Activated CD4-positive, alpha-beta T cell treated with anti-CD3 and anti-CD28 coated beads for 48 hours (primary cell): Measurements from ENCODE around the gene DLGAP1.
A peak's percentile ranks its signal among the peaks of the same experiment; 100 is the strongest.
"Not testable (repeated sequence)": the region's sequence is repeated elsewhere in the genome, so short reads cannot be mapped to it uniquely, and the experiment has no call there.

Source experiments
- DNase-seq: peaks from one replicate; pipeline ENCODE4 v3.0.0-alpha.2; 2020

The DLGAP1 gene

DNA sequence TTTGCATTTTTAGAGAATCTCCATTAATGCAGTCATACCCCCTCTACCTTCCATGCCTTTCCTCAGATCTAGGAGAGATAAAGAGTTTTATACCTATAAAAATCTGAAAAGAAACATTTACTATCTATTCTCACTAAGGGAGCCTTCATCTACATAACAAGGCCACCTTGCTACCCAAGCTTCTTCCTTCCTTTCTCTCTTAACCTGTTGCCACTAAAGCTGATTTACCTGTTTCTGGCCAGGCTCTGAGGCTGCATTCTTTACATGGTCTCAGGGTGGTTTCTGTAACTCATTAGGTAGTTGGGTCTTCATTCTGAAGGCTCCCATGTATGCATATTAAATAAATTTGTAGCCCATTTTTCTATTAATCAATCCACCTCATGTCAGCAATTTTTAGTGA lies 391.6 kb downstream of the DLGAP1 start:
- no peak for DNase-seq

DNA sequence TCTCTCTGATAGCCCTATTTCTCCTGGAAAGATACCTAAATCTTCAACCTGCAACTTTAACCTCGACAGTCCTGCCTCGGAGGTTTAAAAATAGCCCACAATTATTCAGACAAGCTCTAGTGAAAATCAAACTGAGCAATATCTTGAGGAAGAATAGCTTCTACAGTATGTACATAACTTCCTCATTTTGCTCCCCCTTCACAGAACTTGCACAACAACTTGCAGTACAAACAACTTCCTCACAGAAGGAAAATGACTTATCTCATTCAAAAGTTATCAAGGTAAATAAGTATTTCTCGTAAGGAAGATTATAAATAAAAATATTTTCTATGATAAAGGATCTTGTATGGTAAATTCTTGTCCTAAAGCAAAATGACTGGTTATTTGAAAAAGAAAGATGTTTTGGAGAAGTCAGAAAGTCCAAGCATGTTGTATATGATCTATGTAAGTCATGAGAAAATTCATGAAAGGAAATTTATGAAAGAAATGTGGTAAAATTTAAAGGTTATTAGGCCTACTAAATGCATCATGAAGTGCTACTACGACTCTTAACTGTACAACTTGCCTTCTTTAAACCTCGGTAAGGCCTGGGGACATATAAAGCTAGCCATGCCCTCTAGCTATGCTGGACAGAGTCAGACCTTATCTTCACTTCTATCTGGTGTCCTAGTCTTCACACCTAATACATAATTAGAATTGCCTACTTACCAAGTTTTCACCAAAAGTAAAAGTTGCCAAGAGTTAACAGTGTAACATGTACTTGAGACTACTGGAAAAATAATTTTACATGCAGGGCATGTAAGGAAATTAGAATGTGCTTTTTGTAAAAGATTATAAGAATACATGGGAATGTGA lies 394.5 kb downstream of the DLGAP1 start:
- no peak for DNase-seq

DNA sequence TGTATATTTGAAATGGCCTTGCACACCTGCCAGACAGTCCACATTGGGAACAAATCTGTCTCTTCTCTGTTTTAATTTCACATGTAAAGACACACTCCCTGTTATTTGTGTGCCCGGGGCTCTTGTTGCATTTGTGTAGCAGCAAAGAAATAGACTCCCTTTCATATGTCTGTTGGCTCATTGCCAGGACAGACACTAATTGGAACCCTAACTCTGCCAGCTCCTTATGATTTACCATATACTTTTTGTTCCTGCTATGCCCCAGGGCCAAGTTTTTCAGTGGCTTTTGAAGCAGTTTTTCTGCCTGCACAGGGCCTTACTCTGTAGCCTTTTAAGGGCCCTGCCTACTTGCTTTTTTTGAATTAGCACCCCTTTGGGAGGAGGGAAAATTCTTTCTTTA lies 396.9 kb downstream of the DLGAP1 start:
- DNase-seq: no peak

DNA sequence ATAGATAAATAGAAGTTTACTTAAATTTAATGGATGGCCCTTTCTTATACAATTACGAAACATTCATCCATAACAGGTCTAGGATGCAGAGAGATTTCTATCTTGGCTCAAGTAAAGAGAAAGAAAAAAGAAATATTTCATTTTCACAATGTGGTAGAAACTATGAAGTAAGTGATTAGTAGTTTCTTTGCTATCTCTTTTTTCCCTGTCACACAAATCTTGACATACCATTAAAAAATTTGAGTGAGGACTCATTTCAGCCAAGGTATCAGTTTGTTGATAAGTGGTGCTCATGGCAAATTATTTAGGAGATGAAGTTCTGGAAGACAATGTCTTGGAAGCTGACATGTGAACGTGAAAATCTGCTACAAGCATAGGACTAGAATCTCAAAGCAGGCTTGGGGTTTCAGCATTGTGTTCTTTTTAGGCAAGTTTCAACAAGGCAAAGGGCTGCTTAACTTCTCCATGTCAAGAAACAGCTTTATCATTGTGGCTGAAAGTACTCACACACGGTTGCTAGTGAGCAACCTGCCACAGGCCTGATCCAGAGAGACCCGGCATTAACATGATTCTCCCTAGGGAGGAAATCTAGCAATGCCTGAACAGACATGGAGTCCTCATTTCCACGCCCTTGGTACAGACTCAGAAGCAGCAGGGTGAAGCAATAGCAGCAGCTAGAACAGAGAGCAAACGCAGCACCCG lies 414.6 kb downstream of the DLGAP1 start:
- DNase-seq: no peak

DNA sequence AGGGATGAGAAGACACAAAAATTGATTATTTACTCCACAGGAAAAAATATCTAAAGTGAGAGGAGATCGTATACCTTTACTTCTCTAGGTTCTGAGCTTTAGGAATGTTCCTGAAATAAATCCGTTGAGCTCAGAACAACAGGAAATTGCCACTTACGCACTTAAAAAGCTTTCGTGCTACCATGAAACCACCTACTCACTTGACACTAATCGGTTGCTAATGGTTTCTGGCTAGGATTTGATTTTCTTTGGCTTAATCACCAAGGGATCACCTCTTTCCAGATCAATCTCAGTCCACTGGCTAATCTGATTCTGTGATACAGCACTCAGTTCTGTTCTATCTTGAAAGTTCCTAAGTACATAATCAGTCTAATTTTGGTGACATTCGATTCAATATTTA lies 419.6 kb downstream of the DLGAP1 start:
- no peak for DNase-seq

DNA sequence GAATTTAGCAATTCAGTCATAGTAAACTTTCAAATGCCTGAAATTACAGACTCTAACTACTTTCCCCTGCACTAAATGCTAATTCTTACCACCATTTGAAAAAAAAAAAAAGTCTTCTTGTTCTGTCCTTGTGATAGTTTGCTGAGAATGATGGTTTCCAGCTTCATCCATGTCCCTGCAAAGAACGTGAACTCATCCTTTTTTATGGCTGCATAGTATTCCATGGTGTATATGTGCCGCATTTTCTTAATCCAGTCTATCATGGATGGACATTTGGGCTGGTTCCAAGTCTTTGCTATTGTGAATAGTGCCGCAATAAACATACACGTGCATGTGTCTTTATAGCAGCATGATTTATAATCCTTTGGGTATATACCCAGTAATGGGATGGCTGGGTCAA lies 420.3 kb downstream of the DLGAP1 start:
- DNase-seq: not testable (repeated sequence)

DNA sequence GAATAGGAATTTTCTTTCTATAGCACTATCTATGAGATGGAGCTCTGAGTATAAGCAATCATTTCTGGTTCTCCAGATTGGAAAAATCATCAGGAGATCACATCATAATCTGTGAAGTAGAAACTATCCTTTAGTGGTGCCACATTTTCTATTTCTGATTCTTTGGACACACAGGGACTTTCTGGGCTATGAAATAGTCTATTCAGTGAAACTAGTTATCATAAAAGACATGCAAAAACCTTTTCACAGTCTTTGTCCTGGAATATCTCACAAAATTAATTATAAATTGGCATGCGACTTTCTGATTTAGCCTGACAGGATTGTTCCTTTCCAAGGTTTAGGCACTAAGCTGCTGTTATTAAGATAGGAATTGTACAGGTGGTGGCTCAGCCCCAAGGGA lies 428.6 kb downstream of the DLGAP1 start:
- DNase-seq: no peak

DNA sequence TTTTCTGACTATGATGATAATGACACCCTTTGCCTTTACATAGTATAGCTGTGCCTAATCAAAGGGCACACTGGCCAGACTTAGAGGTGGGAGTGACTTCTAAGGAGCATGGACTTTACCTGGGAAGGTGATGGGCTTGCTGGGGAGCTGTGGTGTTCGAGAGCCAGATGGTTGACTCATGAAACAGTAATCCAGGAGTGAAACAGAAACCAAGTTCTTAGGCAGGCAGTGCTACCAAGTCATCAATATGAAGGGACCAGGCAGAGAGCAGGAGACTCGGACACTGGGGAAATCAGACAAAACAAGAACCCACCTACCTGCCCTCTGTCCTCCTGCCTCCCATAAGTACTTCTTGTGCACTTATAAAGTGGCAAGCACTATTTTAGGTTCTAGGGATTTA lies 430.4 kb downstream of the DLGAP1 start:
- DNase-seq: no peak

DNA sequence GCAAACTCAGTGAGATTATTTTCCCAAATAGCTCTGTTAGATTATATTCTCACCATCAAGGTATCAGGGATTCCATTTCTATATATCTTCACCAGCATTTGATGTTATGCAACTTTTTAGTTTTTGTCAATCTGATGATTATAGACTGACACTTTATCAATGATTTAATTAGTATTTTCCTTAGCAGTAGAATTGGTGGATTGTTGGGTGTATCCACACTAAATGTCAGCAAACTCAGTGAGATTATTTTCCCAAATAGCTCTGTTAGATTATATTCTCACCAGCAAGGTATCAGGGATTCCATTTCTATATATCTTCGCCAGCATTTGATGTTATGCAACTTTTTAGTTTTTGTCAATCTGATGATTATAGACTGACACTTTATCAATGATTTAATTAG lies 432.4 kb downstream of the DLGAP1 start:
- DNase-seq: not testable (repeated sequence)

DNA sequence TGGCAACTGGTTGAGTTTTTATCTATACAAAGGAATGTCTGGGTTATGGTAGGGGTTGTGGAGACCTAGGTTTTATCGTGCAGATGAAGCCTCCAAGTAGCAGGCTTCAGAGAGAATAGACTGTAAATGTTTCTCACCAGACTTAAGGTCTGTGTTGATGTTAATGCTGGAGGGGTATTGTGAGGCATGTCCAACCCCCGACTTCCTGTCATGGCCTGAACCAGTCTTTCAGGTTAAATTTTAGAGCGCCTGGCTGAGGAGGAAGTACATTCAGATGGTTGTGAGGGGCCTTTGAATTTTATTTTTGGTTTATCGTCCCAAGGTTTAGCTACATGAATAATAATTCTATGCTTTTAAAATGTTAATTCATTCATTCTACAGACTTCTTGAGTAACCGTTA lies 435.1 kb downstream of the DLGAP1 start:
- no peak for DNase-seq

DNA sequence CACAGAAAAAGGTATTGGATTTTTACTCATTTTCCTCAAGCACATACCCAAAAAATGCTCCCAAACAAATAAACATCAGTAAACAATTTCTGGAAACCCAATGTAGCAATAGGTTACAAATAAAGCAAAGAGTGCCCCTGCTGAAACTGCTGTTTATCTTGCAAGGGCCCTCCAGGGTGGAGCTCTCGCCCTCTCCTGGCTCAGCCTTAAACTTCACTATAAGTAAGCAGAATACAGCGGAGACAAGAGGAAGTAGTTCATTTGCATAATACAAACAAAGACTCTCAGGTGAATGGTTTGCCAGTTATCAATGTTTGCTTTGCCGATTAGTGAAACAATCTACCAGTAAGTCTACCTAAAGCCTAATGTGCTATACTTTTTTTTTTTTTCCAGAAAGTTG lies 437.6 kb downstream of the DLGAP1 start:
- no peak for DNase-seq

DNA sequence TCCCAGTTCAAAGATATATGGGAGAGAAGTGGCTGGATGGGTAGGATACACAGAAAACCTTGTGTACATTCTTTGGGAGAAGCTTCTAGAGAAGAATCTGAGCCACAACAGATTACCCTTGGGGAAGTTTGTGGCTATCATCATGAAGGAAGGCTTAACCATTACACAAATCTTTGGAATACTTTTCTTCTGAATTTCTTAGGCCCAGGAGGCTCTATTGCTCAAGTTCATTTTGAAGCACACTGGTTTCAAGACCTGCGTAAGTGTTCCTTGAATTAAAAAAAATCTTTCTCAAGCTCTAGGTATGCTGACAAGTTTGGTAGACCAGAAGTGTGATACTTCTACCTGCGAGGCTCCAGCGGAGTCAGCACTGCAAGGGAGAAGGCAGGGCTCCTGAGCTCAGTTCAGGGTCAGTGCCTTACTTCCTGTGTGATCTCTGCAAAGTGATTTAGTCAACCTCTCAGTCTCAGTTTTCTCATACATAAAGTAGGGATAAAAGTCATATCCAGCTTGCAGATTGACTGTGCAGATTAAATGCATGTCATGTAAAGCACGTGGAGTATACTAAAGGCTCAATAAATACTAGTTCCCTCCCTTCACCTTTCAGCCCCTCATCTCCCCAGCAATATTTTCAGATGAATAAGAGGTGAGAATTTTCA lies 438.6 kb downstream of the DLGAP1 start:
- no peak for DNase-seq

DNA sequence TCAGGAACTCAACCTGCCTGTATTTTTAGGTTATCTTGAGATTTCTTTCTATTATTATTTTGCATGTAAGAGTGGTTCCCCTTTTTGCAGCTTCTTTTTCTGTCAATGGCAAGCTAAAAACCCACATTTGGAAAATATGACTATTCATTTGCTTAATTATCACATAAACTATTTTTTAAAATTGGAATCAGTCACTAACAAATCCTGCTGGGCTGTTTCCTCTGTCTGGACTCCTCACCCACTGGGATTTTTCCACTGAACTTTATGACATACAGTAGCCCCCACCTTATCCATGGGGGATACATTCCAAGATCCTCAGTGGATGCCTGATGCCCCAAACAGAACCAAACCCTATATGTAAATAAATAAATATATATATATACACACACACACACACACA lies 447.3 kb downstream of the DLGAP1 start:
- DNase-seq: no peak

DNA sequence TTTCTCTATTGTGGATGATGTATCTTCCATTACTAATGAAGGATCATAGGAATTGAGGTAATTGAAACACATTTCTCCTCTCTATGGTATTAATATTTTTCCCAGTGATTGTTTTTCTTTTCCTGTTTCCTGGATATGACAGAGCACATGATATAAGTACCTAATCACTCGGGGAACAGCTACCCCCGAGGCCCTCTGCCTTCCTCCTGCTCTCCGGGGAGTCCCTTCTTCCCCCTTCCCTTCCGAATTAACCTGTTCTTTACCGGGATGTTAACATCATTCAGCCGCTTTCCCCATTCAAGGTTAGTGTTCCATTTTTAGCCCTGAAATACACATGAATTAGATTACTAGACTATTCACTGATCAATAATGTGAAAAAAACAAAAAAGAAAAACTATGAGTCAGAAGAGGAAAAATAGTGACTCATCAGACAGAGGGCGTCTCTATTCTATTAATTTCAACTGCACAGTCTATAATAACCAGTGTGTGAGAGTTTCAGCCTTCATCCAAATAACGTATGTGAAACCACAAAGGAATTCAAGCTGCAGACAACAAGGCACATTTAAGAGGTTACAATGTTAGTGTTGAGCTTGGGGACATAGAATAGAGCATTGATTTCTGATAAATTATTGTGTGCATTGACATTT lies 450.8 kb downstream of the DLGAP1 start:
- no peak for DNase-seq

DNA sequence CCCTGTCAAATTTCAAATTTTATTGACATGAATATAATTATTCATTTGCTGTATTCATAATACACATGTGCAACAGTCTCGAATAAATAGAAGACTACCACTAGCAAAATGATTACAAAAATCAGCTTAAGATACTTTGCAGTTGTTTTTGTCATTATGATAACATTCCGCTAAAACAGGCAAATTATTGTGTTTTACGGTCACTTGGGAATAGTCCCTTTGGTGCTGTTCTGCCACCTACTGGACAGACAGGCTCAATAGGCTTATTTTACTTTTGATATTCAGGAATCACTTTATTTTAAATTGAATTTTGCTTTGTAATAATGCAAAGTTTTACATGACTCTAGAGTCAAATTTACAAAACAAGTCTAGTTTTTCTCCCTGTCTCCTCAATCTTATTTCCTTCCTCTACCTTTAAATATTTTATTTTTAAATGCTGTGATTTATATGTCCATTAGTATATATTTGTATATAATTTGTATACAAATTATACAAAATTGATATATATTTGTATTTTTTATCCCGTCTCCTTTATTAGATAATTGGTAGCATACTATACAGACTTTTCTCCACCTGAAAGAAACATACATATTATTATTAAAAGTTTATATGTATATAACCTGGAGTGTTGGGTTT lies 456.3 kb downstream of the DLGAP1 start:
- peak; percentile 16 for DNase-seq

DNA sequence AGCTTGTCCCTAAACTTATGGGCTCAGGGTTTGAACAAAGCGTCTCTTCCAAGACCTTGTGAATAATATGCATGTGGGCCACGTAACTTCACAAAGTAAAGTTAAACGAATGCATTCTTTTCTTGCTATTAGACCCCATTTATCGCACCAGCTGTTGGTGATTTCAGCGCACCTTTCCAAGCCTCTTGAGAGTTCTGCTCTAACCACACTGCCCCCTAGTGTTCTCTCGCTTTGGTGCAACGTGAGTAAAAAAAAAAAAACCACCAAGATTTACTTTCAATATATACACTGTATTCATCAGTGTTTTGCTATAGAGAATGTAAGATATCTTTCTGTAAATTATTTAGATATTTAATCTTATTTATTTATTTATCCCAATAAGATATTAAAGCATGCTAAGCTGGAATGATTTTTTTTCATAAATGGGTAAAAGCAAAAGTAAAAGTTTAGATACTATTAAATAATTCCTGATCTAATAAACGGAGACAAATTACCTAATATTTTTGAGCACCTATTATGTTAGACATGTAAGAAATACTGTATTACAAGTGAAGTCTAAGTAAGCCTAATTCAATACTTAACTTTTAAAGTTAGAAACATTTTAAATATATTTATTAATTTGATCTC lies 459.5 kb downstream of the DLGAP1 start:
- peak; percentile 73 for DNase-seq

DNA sequence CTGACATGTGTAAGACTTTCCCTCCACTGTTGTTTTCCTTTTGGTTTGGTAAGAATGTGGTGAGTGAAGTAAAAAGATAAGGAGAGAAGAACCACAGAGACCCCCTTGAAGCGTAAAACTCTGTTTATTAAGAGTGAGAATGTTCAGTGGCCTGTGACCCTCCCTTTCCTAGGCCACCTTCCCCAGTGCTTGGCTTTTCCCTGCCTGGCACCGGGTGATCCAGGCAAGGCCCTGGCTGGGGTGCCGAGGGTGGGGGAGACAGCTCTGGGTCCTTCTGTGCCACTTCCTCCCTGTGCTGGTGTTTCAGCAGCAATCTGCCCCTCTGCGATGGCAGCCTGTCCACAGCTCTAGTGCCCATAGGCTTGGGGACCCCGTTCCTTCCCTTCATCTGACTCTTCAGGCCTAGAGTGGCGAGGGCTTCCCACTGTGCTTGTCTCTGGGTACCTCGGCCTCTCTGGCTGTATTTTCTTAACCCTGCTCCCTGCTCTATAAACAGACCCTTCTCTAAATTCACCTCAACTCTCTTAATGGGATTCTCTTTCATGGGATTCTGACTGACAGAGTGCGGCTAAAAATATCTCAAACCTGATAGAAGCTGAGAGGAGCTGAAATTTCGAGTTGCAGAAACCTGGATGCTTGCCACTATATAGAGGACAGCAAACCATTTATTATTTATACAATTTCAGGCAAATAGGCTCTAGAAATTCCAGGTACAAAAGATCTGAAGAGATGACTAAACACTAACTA lies 461.0 kb downstream of the DLGAP1 start:
- DNase-seq: no peak

DNA sequence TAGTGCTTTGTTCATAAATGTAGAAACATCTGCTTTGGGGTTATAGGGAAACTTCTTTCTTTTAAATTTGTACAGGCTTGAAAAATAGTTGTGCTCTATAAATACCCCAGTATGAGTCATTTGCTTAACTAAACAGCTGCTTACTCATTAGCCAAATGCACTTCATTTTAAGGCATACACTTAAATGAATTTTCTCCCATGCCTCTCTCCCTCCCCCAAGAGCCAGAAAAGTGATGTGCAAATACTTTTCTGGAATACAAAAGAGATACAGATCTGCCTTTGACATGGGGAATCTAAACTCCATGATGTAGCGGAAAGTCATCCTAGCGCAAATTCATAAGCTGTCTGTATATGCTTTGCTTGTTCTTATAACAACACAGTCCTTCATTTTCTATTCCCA lies 469.4 kb downstream of the DLGAP1 start:
- no peak for DNase-seq

DNA sequence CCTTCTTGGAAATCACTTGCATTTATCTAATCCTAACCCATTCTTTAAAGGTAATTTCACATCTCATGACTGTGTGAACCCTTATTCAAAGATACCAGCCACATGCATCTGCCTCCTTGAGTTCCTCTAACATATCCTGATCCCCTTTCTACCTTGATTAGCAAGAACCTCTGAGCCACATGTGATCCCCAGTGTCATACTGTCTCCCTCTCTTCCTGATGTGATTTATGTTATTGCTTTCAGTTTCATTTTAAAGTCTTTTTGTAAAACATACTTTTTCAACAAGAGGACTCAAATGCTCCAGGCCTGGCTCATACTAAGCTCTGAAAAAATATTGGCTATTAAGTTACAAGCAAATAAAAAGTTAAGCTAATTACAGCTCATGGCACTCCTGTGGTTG lies 470.1 kb downstream of the DLGAP1 start:
- no peak for DNase-seq

DNA sequence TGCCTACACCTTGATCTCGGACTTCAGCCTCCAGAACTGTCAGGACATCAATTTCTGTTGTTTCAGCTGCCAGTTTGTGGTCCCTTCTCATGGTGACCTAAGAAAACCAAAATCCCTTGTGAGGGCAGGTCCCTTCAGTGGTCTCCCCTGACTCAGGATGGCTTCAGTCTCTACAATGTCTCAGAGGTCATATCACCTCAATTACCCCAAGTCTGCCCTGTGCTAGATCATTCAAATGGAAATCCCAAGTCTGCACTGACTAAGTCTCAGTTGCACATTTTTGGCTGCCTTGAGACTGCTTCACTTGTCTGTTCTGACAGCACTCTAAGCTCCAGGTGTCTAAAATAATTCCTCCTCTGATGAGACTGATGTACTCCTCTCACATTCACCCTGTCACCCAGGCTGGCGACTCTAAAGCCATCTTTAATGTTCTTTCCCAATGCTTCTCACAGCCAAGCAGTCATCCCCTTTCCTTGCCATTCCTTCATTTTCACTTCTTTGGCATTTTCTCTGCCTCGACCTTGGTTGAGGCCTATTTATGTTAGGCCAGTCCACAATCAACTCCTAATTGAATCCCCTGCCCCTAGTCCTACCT lies 470.8 kb downstream of the DLGAP1 start:
- DNase-seq: no peak

DNA sequence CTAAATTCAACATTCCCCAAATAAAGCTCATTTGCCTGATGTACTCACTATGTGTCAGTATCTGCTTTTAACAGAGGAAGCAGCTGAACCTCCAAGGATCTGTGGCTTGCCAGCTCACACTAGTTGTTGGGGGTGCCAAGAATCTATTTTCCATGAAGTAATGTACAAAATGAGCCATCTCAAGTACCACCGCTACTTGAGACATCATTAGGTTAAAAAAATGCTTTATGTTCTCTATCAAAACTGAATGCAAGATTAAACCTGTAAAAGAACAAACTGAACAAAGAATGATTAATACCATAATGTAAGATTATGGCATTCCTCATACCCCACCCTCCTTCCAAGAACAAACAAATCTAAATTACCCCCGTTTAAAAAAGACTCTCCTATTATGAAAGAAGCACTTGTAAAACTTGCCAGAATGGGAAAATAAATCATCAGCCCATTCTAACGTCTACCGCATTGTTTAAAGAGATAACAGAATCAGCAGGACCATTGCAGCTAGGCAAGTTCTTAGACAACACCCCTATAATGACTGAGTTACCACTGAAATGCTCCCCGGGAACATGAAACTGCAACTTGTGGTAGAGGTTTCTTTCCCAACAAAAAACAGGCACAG lies 471.6 kb downstream of the DLGAP1 start:
- no peak for DNase-seq
